Measurements from ENCODE around the gene ESRRA. TPM values are rescaled to one million over a fixed set of nuclear protein-coding genes. Genes with fewer than 3 reads are reported as not detected.
A peak's percentile ranks its signal among the peaks of the same experiment; 100 is the strongest.

The ESRRA gene
- total RNA-seq, 4 donors from 2014 or later: 192 to 471 (median 260) TPM

DNA sequence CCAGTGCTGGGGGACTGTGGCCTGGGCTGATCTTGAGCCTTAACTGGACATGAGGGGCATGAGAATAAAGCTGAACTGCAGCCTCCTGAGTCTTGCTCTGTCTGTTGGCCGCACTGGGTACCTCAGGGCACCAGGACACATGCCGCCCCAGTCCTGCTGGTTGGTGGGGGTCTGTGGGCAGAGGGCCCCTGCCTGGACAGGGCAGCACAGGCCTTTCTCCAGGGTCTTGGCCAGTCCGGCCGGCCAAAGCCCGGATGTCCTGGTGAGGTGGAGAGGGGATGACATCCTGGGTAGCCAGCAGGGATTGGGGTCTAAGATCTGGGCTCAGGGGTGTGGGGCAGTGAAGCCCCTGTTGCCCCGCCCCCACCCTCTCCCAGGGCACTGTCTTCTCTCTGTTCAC, 52.1 kb downstream of the ESRRA start:
- peaks cover 0 to 23% of the 10 kb centered on the region in 2 donors for H3K36me3 ChIP-seq
- TF ChIP-seq POLR2A (IDR thresholded peaks at IDR 0.05): no peak
- TF ChIP-seq, protein P1, sequence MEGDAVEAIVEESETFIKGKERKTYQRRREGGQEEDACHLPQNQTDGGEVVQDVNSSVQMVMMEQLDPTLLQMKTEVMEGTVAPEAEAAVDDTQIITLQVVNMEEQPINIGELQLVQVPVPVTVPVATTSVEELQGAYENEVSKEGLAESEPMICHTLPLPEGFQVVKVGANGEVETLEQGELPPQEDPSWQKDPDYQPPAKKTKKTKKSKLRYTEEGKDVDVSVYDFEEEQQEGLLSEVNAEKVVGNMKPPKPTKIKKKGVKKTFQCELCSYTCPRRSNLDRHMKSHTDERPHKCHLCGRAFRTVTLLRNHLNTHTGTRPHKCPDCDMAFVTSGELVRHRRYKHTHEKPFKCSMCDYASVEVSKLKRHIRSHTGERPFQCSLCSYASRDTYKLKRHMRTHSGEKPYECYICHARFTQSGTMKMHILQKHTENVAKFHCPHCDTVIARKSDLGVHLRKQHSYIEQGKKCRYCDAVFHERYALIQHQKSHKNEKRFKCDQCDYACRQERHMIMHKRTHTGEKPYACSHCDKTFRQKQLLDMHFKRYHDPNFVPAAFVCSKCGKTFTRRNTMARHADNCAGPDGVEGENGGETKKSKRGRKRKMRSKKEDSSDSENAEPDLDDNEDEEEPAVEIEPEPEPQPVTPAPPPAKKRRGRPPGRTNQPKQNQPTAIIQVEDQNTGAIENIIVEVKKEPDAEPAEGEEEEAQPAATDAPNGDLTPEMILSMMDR (IDR thresholded peaks at IDR 0.05 in 4 of 5, conservative IDR thresholded peaks at IDR 0.05 in 1 of 5): no peak
- in situ Hi-C loops (cut with MboI; ENCODE audit: low sequenced_read_pairs in 4 of 4): no loop called here
- ATAC-seq (no peak), DNase-seq (no peak)
- H3K27me3 ChIP-seq: peaks cover 0 to 7% (median 4%) of the 10 kb centered on the region in 3 donors
- intact Hi-C loops (cut with DNase I; ENCODE audit: low total_unique reads): no loop called here
- H3K27ac ChIP-seq: no peak overlapping the region
- peaks cover 5 to 26% of the 10 kb centered on the region in 2 donors for H3K4me1 ChIP-seq
- no peak overlapping the region for H3K4me3 ChIP-seq
- H3K9me3 ChIP-seq: no peaks in the 10 kb centered on the region

DNA sequence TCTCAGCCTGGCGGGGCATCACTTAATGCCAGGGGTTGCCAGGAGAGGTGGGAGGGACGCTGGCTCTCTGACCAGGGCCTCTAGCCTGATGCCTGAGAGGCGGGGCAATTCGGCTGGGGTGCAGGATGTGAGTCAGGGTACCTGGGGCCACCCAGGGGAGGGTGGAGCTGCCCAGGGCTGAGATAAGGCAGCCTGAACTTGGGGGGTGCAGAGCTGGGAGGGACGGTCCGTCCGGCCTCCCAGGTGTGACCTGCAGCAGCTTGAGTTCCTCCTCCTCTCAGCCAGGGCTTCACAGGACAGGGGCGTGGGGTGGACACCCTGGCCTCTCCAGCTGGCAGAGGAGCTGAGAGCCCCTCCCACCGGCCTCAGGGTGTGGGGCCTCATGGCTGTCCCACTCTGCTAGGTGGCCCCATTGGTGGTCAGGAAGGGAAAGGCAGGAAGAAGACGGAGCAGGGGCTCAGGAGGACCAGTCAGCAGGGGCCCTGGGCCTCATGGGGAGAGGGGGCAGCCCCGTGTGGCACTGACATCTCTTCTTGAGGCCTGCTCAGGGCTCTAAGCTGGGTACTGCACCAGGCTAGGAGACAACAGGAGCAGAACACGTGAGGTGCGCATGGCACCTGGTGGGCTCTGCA, 52.7 kb downstream of the ESRRA start:
- Histone ChIP-seq H3K4me1 (peaks cover 5 to 26% of the 10 kb centered on the region in 2 donors), H3K9me3 (no peaks in the 10 kb centered on the region), H3K36me3 (peaks cover 0 to 29% of the 10 kb centered on the region in 2 donors), H3K27me3 (peaks cover 0 to 2% (median 0%) of the 10 kb centered on the region in 3 donors), H3K4me3 (peak overlapping the region in 2 of 4 donors; percentile 60 to 84), H3K27ac (peak overlapping the region; percentile 80 to 91 (median 86))
- ATAC-seq: peak in 1 of 2 donors; percentile 12
- intact Hi-C loops (cut with DNase I; ENCODE audit: low total_unique reads): no loop called here
- in situ Hi-C loops (cut with MboI; ENCODE audit: low sequenced_read_pairs in 4 of 4): no loop called here
- no peak for TF ChIP-seq POLR2A (IDR thresholded peaks at IDR 0.05)
- TF ChIP-seq, protein P1 (IDR thresholded peaks at IDR 0.05 in 4 of 5, conservative IDR thresholded peaks at IDR 0.05 in 1 of 5): no peak
- DNase-seq: no peak

DNA sequence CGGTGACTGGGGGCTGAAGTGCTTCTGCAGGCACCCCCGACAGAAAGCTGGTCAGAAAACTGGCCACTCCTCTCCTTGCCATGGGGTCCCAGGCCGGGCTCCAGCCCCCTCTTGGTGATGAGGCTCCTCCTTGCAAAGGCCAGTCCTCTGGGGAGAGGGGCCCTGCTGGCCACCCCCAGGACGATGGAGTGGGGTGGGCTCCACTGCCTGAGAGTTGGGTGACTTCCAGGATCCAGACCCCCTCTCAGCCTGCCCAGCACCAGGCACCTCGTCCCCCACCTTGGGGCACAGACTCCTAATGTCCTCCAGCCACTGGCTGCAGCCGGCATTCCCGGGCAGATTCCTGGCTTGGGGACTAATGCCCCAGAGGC, 53.2 kb downstream of the ESRRA start:
- intact Hi-C loops (cut with DNase I; ENCODE audit: low total_unique reads) (no loop called here), in situ Hi-C loops (cut with MboI; ENCODE audit: low sequenced_read_pairs in 4 of 4) (no loop called here)
- Histone ChIP-seq H3K9me3 (no peaks in the 10 kb centered on the region), H3K4me1 (peaks cover 5 to 26% of the 10 kb centered on the region in 2 donors), H3K4me3 (peak overlapping the region; percentile 60 to 84 (median 68)), H3K27me3 (no peaks in the 10 kb centered on the region), H3K27ac (peak overlapping the region; percentile 80 to 91 (median 86)), H3K36me3 (peaks cover 0 to 34% of the 10 kb centered on the region in 2 donors)
- peak in 1 of 2 donors; percentile 57 for ATAC-seq
- DNase-seq: peak in 1 of 2 donors; percentile 25
- TF ChIP-seq, protein P1 (IDR thresholded peaks at IDR 0.05 in 4 of 5, conservative IDR thresholded peaks at IDR 0.05 in 1 of 5): no peak
- no peak for TF ChIP-seq POLR2A (IDR thresholded peaks at IDR 0.05)

DNA sequence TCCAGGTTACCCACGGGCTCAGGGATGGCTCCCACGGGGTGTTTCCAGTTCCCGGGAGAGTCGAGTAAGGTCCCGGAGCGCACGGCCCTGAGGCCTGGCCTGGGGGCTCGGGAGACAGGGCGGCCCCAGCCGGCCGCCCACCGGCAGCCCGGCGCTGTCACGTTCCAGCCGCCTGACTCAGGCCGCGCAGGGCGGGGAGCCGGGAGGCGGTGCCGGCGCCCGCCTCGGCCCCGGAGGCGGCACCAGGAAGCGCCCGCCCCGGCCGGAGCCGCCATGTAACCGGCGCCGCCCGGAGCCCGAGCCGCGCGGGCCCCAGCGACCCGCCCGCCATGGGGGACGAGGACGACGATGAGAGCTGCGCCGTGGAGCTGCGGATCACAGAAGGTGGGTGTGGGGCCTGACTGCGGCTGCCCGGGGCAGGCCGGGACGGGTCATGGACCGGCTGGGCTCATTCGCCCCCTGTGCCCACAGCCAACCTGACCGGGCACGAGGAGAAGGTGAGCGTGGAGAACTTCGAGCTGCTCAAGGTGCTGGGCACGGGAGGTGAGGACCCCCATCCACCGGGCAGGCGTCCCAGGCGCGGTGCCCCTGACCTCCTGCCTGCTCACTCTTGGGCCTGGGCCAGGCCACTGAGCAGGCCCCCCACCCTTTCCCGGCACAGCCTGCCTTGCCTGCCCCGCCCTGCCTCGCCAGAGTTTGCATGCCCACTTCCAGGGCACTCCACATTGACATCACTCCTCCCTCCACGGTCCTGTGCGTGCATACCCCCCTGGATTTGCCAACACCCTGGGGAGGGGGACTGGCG, 53.8 kb downstream of the ESRRA start, which contains the start of gene RPS6KA4:
Gene RPS6KA4 (plus strand): TSS at position 256 of the 805 bp plus-strand sequence. CDS start 74 bp downstream, at position 330.
- Histone ChIP-seq H3K36me3 (peaks cover 0 to 40% of the 10 kb centered on the region in 2 donors), H3K9me3 (no peaks in the 10 kb centered on the region), H3K27me3 (no peaks in the 10 kb centered on the region), H3K4me3 (peak within 1 kb of the TSS; percentile 60 to 84 (median 68)), H3K4me1 (peaks cover 5 to 26% of the 10 kb centered on the region in 2 donors), H3K27ac (peak within 1 kb of the TSS; percentile 80 to 91 (median 86))
- ATAC-seq (peak; percentile 80 to 83), DNase-seq (peak in 1 of 2 donors; percentile 37)
- intact Hi-C loops (cut with DNase I; ENCODE audit: low total_unique reads): no loop called here
- in situ Hi-C loops (cut with MboI; ENCODE audit: low sequenced_read_pairs in 4 of 4): no loop called here
- TF ChIP-seq, protein P1 (IDR thresholded peaks at IDR 0.05 in 4 of 5, conservative IDR thresholded peaks at IDR 0.05 in 1 of 5): peak in 3 of 5 experiments; percentile 5 to 12 (median 6)
- peak; percentile 72 to 85 for TF ChIP-seq POLR2A (IDR thresholded peaks at IDR 0.05)

All from gastrocnemius medialis (tissue), 4 donors.